ENCODE data around the gene CCDC88C.
A peak's percentile ranks its signal among the peaks of the same experiment; 100 is the strongest.

CCDC88C gene

DNA sequence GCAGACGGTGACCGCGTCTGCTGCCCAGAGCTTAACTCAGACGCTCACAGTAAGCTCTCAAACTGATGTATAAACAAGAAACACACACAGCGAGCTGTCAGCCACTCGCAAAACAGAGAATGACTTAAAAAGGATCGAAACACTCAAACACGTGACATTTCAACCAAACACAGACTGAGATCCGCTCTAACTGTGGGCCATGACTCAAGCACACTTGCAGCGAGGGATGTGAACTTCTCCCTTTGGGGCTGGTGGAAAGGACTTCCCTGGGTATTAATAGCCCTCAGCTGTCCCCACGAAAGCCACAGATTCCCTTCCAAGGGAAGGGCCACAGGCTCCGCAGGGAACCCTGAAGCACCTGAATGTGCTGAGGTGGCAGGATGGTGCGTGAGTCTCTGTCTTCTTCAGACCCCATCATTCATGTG is 29.1 kb downstream of the CCDC88C start:
- H4K20me1 ChIP-seq (ENCODE audit: insufficient read depth, low read length), result peaks cover 86% of the 10 kb centered on the region
- H3K4me2 ChIP-seq (ENCODE audit: insufficient read depth, low read length), result no peak overlapping the region
- TF ChIP-seq, protein P1, sequence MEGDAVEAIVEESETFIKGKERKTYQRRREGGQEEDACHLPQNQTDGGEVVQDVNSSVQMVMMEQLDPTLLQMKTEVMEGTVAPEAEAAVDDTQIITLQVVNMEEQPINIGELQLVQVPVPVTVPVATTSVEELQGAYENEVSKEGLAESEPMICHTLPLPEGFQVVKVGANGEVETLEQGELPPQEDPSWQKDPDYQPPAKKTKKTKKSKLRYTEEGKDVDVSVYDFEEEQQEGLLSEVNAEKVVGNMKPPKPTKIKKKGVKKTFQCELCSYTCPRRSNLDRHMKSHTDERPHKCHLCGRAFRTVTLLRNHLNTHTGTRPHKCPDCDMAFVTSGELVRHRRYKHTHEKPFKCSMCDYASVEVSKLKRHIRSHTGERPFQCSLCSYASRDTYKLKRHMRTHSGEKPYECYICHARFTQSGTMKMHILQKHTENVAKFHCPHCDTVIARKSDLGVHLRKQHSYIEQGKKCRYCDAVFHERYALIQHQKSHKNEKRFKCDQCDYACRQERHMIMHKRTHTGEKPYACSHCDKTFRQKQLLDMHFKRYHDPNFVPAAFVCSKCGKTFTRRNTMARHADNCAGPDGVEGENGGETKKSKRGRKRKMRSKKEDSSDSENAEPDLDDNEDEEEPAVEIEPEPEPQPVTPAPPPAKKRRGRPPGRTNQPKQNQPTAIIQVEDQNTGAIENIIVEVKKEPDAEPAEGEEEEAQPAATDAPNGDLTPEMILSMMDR (IDR thresholded peaks at IDR 0.05; ENCODE audit: borderline replicate concordance, extremely low read depth, low read length, poor library complexity, severe bottlenecking), result no peak
- TF ChIP-seq EZH2 (IDR thresholded peaks at IDR 0.05; ENCODE audit: borderline replicate concordance, low read depth, low read length, severe bottlenecking), result no peak
- H3K9me3 ChIP-seq (ENCODE audit: insufficient read depth, low read length, severe bottlenecking), result no peaks in the 10 kb centered on the region
- H2AFZ ChIP-seq (ENCODE audit: low read depth, low read length), result no peak overlapping the region
- no peak overlapping the region for H3K27ac ChIP-seq (ENCODE audit: low read length)
- peaks cover 93% of the 10 kb centered on the region for H3K79me2 ChIP-seq (ENCODE audit: insufficient read depth, low read length)
- H3K9ac ChIP-seq (ENCODE audit: low read depth, low read length), result no peak overlapping the region
- ATAC-seq (ENCODE audit: insufficient read depth, low read depth), result no peak
- no peak for DNase-seq
- H3K27me3 ChIP-seq (ENCODE audit: insufficient read depth, low read length, poor library complexity), result no peaks in the 10 kb centered on the region
- no peaks in the 10 kb centered on the region for H3K4me1 ChIP-seq (ENCODE audit: insufficient read depth, low read length)
- H3K4me3 ChIP-seq (ENCODE audit: low read depth in 1 of 2, low read length in 2 of 2), result no peak overlapping the region
- peaks cover 9% of the 10 kb centered on the region; the same call in 1 of the 2 replicates for H3K36me3 ChIP-seq (ENCODE audit: insufficient read depth, low read length)

DNA sequence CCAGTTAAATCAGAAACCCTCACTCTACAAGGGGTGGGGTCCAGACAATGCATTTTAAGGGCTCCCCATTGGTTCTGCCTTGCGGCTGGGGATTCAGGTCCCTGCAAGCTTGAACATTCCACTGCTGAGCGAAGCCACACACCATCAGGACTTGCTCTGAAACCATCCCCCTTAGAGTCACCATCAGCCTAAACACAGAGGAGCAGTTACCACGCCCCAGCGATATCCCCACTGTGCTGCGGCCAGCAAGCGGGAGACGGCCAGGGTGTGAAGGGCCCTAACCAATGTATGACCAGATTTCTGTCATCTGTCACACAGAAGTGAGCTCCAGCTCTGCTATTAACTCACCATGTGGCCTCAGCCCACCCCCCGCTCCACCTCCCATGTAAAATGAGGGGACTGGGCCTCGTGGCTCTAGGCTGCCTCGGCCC is 29.7 kb downstream of the CCDC88C start:
- Histone ChIP-seq H3K4me1 (ENCODE audit: insufficient read depth, low read length) (no peaks in the 10 kb centered on the region), H3K4me2 (ENCODE audit: insufficient read depth, low read length) (no peak overlapping the region), H3K4me3 (ENCODE audit: low read depth in 1 of 2, low read length in 2 of 2) (no peak overlapping the region), H3K27ac (ENCODE audit: low read length) (no peak overlapping the region), H3K27me3 (ENCODE audit: insufficient read depth, low read length, poor library complexity) (no peaks in the 10 kb centered on the region), H3K79me2 (ENCODE audit: insufficient read depth, low read length) (peaks cover 93% of the 10 kb centered on the region), H4K20me1 (ENCODE audit: insufficient read depth, low read length) (peaks cover 86% of the 10 kb centered on the region), H3K36me3 (ENCODE audit: insufficient read depth, low read length) (peaks cover 9% of the 10 kb centered on the region; the same call in 1 of the 2 replicates), H3K9me3 (ENCODE audit: insufficient read depth, low read length, severe bottlenecking) (no peaks in the 10 kb centered on the region), H2AFZ (ENCODE audit: low read depth, low read length) (no peak overlapping the region), H3K9ac (ENCODE audit: low read depth, low read length) (no peak overlapping the region)
- ATAC-seq (ENCODE audit: insufficient read depth, low read depth) (no peak), DNase-seq (no peak)
- TF ChIP-seq, protein P1 (IDR thresholded peaks at IDR 0.05; ENCODE audit: borderline replicate concordance, extremely low read depth, low read length, poor library complexity, severe bottlenecking), result no peak
- TF ChIP-seq EZH2 (IDR thresholded peaks at IDR 0.05; ENCODE audit: borderline replicate concordance, low read depth, low read length, severe bottlenecking), result no peak

DNA sequence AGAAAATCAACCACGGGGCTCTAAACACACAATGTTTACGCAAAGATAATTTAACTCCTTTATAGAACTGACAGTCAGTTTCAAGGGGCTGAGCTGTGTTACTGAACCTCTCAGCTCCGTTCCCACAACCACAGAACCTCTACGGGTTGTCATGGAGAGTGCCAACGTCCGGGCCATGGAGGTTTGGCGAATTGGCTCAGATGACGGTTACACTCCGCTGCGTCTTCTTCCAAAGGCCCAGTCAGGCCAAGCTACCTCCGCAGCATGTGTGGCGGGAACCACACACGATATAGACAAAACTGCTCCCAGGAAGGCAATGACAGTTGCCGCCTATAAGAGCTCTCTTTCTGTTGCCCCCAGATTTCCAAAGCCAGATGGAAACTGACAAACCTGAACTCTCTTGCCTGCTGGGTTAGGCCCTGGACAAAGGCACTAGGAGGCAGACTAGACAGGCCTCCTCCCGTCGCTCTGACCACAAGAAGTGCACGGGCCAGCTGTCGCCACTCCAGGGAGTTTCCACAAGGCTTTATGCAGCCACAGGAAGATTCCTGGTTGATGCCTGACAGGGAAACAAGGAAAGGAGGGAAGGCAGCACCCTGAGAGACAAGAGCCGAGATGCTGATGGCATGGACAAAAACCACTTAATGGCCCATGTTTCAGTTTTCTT is 30.3 kb downstream of the CCDC88C start:
- H3K9ac ChIP-seq (ENCODE audit: low read depth, low read length), result no peak overlapping the region
- no peak overlapping the region for H3K4me3 ChIP-seq (ENCODE audit: low read depth in 1 of 2, low read length in 2 of 2)
- H3K36me3 ChIP-seq (ENCODE audit: insufficient read depth, low read length), result peaks cover 9% of the 10 kb centered on the region; the same call in 1 of the 2 replicates
- H3K27me3 ChIP-seq (ENCODE audit: insufficient read depth, low read length, poor library complexity), result no peaks in the 10 kb centered on the region
- no peak overlapping the region for H3K27ac ChIP-seq (ENCODE audit: low read length)
- no peaks in the 10 kb centered on the region for H3K4me1 ChIP-seq (ENCODE audit: insufficient read depth, low read length)
- TF ChIP-seq, protein P1 (IDR thresholded peaks at IDR 0.05; ENCODE audit: borderline replicate concordance, extremely low read depth, low read length, poor library complexity, severe bottlenecking), result no peak
- no peak for TF ChIP-seq EZH2 (IDR thresholded peaks at IDR 0.05; ENCODE audit: borderline replicate concordance, low read depth, low read length, severe bottlenecking)
- H4K20me1 ChIP-seq (ENCODE audit: insufficient read depth, low read length), result peaks cover 86% of the 10 kb centered on the region
- H2AFZ ChIP-seq (ENCODE audit: low read depth, low read length), result no peak overlapping the region
- ATAC-seq (ENCODE audit: insufficient read depth, low read depth) (0 out of 3 replicates have a peak, but pooled peaks have one; percentile 43), DNase-seq (no peak)
- H3K4me2 ChIP-seq (ENCODE audit: insufficient read depth, low read length), result no peak overlapping the region
- peaks cover 93% of the 10 kb centered on the region for H3K79me2 ChIP-seq (ENCODE audit: insufficient read depth, low read length)
- H3K9me3 ChIP-seq (ENCODE audit: insufficient read depth, low read length, severe bottlenecking), result no peaks in the 10 kb centered on the region

All from DND-41 (cell line).